B cell (primary cell): ENCODE results near the gene LARGE1. TPM values are rescaled to one million over a fixed set of nuclear protein-coding genes. Genes with fewer than 3 reads are reported as not detected.

Experiments
- ATAC-seq: fragments of 200-7000 bp; cut with Tn5 transposase; one replicate; pipeline ENCODE4 v1.10.0; 2021; ENCODE audit warnings: low read depth, mild to moderate bottlenecking, moderate number of reproducible peaks, moderate library complexity
- CTCF ChIA-PET: fragments of 350-600 bp; sonication (Branson Sonifier 250); formaldehyde crosslinking; loops from one replicate; lab custom pipeline; 2021; ENCODE audit warnings: antibody characterized with exemption, inconsistent platforms; lab: Charles Lee
- POLR2A ChIA-PET: fragments of 350-600 bp; sonication (Branson Sonifier 250); formaldehyde crosslinking; loops from one replicate; lab custom pipeline; 2021; ENCODE audit warnings: antibody characterized with exemption; lab: Charles Lee
- DNase-seq: peaks from one replicate; pipeline ENCODE4 v3.0.0; 2013
- H2AFZ ChIP-seq: 2 replicates; pipeline ENCODE4 v1.6.1; 2012; ENCODE audit warnings: mild to moderate bottlenecking, low read depth, low read length; ENCODE audit not compliant: insufficient read depth, poor library complexity, severe bottlenecking
- H3K27ac ChIP-seq, 2 donors: 1 replicate in 1 of 2; 2 replicates in 1 of 2; pipeline ENCODE4 v1.5.1; 2012 to 2013; ENCODE audit warnings: low read length in 2 of 2, mild to moderate bottlenecking in 2 of 2, moderate library complexity in 1 of 2
- H3K27me3 ChIP-seq, 4 experiments: fragments of 200-600 bp in 1 of 4; sonication (generic) in 1 of 4; replicated peaks in 1 of 4; 1 replicate in 2 of 4; 2 replicates in 2 of 4; pipeline versions ENCODE4 v1.6.1 to v1.7.0; 2013 to 2016; ENCODE audit warnings: low read length in 3 of 4, mild to moderate bottlenecking in 2 of 4, mixed read lengths in 1 of 4, moderate library complexity in 1 of 4; ENCODE audit not compliant: insufficient read depth in 4 of 4, control insufficient read depth in 3 of 4; ENCODE audit errors: control extremely low read depth in 1 of 4
- H3K36me3 ChIP-seq, 2 experiments: replicated peaks in 1 of 2; 1 replicate in 1 of 2; 2 replicates in 1 of 2; pipeline versions ENCODE4 v1.6.1 to v1.7.1; 2013; ENCODE audit warnings: low read length in 1 of 2; ENCODE audit not compliant: insufficient read depth in 2 of 2, control insufficient read depth in 1 of 2; ENCODE audit errors: control extremely low read depth in 1 of 2, extremely low read depth in 1 of 2
- H3K4me1 ChIP-seq, 2 donors: fragments of 200-600 bp in 1 of 2; sonication (generic) in 1 of 2; 1 replicate in 1 of 2; 2 replicates in 1 of 2; pipeline versions ENCODE4 v1.5.1 to v1.6.1; 2013 to 2017; ENCODE audit warnings: low read length in 2 of 2; ENCODE audit not compliant: control insufficient read depth in 2 of 2, insufficient read depth in 2 of 2
- H3K4me2 ChIP-seq: replicated peaks from 2 replicates; pipeline ENCODE3; 2012; ENCODE audit warnings: mild to moderate bottlenecking, low read depth, low read length; ENCODE audit not compliant: poor library complexity, severe bottlenecking
- H3K4me3 ChIP-seq, 5 experiments: fragments of 200-600 bp in 1 of 5; sonication (generic) in 1 of 5; 1 replicate in 3 of 5; 2 replicates in 2 of 5; pipeline versions ENCODE4 v1.5.1 to v1.7.0; 2011 to 2016; ENCODE audit warnings: low read length in 4 of 5, mild to moderate bottlenecking in 4 of 5, low read depth in 2 of 5, control low read depth in 1 of 5, moderate library complexity in 1 of 5; ENCODE audit not compliant: insufficient read depth in 1 of 5; ENCODE audit errors: control extremely low read depth in 1 of 5, extremely low read depth in 1 of 5
- H3K79me2 ChIP-seq: fragments of 200-600 bp; sonication (generic); one replicate; pipeline ENCODE4 v1.6.0; 2016; ENCODE audit warnings: low read length; ENCODE audit not compliant: control insufficient read depth, insufficient read depth
- H3K9ac ChIP-seq: fragments of 200-600 bp; sonication (generic); 2 replicates; pipeline ENCODE4 v1.6.1; 2017; ENCODE audit warnings: mild to moderate bottlenecking, low read length, moderate library complexity
- H3K9me3 ChIP-seq, 3 donors: one replicate each; pipeline versions ENCODE4 v1.6.1 to v1.7.1; 2013; ENCODE audit warnings: low read length in 2 of 3; ENCODE audit not compliant: control insufficient read depth in 2 of 3, insufficient read depth in 1 of 3; ENCODE audit errors: control extremely low read depth in 1 of 3
- H4K20me1 ChIP-seq: 2 replicates; pipeline ENCODE4 v1.6.0; 2012; ENCODE audit warnings: mild to moderate bottlenecking, low read length; ENCODE audit not compliant: insufficient read depth, control insufficient read depth, poor library complexity, severe bottlenecking
- H3K27ac Mint-ChIP-seq: one replicate; pipeline ENCODE4 v1.8.0; 2021; ENCODE audit warnings: mixed read lengths
- H3K27me3 Mint-ChIP-seq: one replicate; pipeline ENCODE4 v1.8.0; 2021; ENCODE audit warnings: mixed read lengths
- H3K4me1 Mint-ChIP-seq: one replicate; pipeline ENCODE4 v1.8.0; 2021; ENCODE audit warnings: mixed read lengths
- H3K4me3 Mint-ChIP-seq: one replicate; pipeline ENCODE4 v1.8.0; 2021; ENCODE audit warnings: mixed read lengths
- H3K9me3 Mint-ChIP-seq: one replicate; pipeline ENCODE4 v1.8.0; 2022; ENCODE audit warnings: mixed read lengths; ENCODE audit not compliant: insufficient read depth
- EZH2 ChIP-seq: IDR thresholded peaks from 2 replicates; pipeline ENCODE4 v1.6.1; 2012; ENCODE audit warnings: borderline replicate concordance, low read depth, mild to moderate bottlenecking, moderate library complexity, low read length; ENCODE audit not compliant: insufficient read depth, poor library complexity, severe bottlenecking
- WGBS: methylation state at CpG from one replicate; pipeline ENCODE4 v1.1.5; 2013; ENCODE audit warnings: missing lambda C conversion rate; ENCODE audit not compliant: insufficient coverage; 5-methylcytosine and 5-hydroxymethylcytosine counted together
- intact Hi-C: fragments of 100-400 bp; cut with micrococcal nuclease; formaldehyde crosslinking; loops from one replicate; pipeline ENCODE4 v1.10.0; 2022
- polyA plus RNA-seq: library from polyadenylated mRNA; depleted of rRNA; stranded (reverse); fragments of >200 nt; gene quantifications from 2 replicates; pipeline ENCODE4 v1.2.3, GENCODE V29; 2012
- total RNA-seq, 2 donors: library from RNA; stranded (reverse); fragments of 120-200 nt in 1 of 2; gene quantifications; 1 replicate in 1 of 2; 2 replicates in 1 of 2; pipeline versions ENCODE4 v1.2.3 to v1.2.4, GENCODE V29; 2013 to 2022
- TF ChIP-seq, protein P1 (sequence below): fragments of 200-600 bp; IDR thresholded peaks from one replicate; pipeline ENCODE4 v1.8.0; 2022; ENCODE audit warnings: antibody characterized with exemption, mild to moderate bottlenecking

Gene LARGE1
- total and polyA plus RNA-seq, 2 donors (not counting 1 experiment from before 2014, with no cell fraction given), result 20.7 to 82.0 TPM

DNA sequence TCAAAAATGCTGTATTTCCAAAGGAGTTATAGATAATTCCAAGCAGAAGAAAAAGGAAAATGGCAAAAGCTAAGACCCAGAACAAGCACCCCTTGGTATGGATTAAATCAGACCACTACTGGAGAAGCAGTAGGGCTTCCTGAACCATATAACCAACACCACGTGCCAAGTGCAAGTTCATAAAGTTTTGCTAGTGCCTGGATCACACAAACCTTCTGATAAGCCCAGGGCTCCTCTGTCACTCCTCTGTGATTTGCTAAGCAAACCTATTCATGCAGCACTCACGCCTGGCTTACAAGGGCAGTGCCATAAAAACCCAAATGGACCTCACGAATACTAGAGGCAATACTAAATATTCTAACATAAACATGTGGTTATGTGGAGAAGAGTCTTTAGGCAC lies 13.3 kb downstream of the LARGE1 start:
- H3K4me1 Mint-ChIP-seq, result peaks cover 44% of the 10 kb centered on the region
- POLR2A ChIA-PET, result interaction anchor here (0.7 kb wide), 1 partner anchor 12 kb away, joined by 4 read pairs; no protein-coding TSS in a partner anchor
- H3K4me3 Mint-ChIP-seq, result no peak overlapping the region
- 67% methylated on average over 1 of the region's 3 CpGs for WGBS
- Histone ChIP-seq H3K27ac (no peak overlapping the region), H3K9ac (no peak overlapping the region), H3K9me3 (no peaks in the 10 kb centered on the region), H3K4me2 (no peak overlapping the region), H3K36me3 (peaks cover 0 to 8% of the 10 kb centered on the region in 2 experiments), H2AFZ (no peak overlapping the region), H3K4me3 (no peak overlapping the region), H3K4me1 (peaks cover 5 to 7% of the 10 kb centered on the region in 2 donors), H4K20me1 (peaks cover 77% of the 10 kb centered on the region), H3K79me2 (peaks cover 91% of the 10 kb centered on the region), H3K27me3 (no peaks in the 10 kb centered on the region)
- no peak for ATAC-seq
- intact Hi-C loops, result no loop called here
- no peaks in the 10 kb centered on the region for H3K27me3 Mint-ChIP-seq
- TF ChIP-seq, protein P1, sequence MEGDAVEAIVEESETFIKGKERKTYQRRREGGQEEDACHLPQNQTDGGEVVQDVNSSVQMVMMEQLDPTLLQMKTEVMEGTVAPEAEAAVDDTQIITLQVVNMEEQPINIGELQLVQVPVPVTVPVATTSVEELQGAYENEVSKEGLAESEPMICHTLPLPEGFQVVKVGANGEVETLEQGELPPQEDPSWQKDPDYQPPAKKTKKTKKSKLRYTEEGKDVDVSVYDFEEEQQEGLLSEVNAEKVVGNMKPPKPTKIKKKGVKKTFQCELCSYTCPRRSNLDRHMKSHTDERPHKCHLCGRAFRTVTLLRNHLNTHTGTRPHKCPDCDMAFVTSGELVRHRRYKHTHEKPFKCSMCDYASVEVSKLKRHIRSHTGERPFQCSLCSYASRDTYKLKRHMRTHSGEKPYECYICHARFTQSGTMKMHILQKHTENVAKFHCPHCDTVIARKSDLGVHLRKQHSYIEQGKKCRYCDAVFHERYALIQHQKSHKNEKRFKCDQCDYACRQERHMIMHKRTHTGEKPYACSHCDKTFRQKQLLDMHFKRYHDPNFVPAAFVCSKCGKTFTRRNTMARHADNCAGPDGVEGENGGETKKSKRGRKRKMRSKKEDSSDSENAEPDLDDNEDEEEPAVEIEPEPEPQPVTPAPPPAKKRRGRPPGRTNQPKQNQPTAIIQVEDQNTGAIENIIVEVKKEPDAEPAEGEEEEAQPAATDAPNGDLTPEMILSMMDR, result no peak
- no peak for TF ChIP-seq EZH2
- CTCF ChIA-PET, result interaction anchor here (0.5 to 0.8 kb wide), 3 partner anchors 16 to 264 kb away, joined by 3 to 4 read pairs (median 3); no protein-coding TSS in a partner anchor
- no peak overlapping the region for H3K27ac Mint-ChIP-seq
- no peak for DNase-seq
- H3K9me3 Mint-ChIP-seq, result no peaks in the 10 kb centered on the region

DNA sequence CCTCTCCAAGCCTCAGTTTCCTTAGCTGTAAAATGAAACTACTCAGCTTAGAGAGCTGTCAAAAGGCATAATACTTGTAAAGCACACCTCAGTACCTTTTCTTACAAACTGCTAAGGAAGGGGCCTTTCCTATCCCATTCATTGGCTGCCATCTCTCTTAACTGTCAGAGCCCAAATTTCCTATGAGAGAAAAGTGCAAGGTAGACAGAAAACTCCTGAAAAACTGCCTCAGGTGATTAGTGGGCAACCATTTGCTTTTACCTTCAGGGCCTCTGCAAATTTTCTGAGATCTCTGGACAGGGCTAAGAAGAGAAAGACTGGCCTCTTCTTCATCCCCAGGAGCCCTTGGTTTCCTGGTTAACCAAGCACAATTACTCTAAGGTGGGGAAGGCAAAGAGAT lies 13.8 kb downstream of the LARGE1 start:
- Histone ChIP-seq H3K4me3 (no peak overlapping the region), H3K9ac (no peak overlapping the region), H3K27me3 (no peaks in the 10 kb centered on the region), H3K27ac (no peak overlapping the region), H3K36me3 (peaks cover 0 to 8% of the 10 kb centered on the region in 2 experiments), H3K9me3 (no peaks in the 10 kb centered on the region), H3K4me1 (peaks cover 5 to 7% of the 10 kb centered on the region in 2 donors), H2AFZ (no peak overlapping the region), H3K79me2 (peaks cover 90% of the 10 kb centered on the region), H3K4me2 (no peak overlapping the region), H4K20me1 (peaks cover 77% of the 10 kb centered on the region)
- intact Hi-C loops, result no loop called here
- ATAC-seq, result no peak
- Mint-ChIP-seq H3K27ac (no peak overlapping the region), H3K4me1 (peaks cover 46% of the 10 kb centered on the region), H3K4me3 (no peak overlapping the region), H3K27me3 (no peaks in the 10 kb centered on the region), H3K9me3 (no peaks in the 10 kb centered on the region)
- TF ChIP-seq EZH2, result no peak
- TF ChIP-seq, protein P1, result no peak
- ChIA-PET CTCF (interaction anchor here (0.5 to 0.8 kb wide), 2 partner anchors 16 to 264 kb away, joined by 3 read pairs; no protein-coding TSS in a partner anchor), POLR2A (no interaction called here)
- DNase-seq, result no peak
